Head of caudate nucleus (tissue), 42 donors: ENCODE results near the gene ATP5PO.
A peak's percentile ranks its signal among the peaks of the same experiment; 100 is the strongest.
"Not testable (repeated sequence)": the region's sequence is repeated elsewhere in the genome, so short reads cannot be mapped to it uniquely, and the experiment has no call there.

ENCODE experiments used
- DNase-seq, 42 donors: peaks; one replicate each; pipeline versions ENCODE4 v3.0.0 to v3.0.0-alpha.2; 2020 to 2021; ENCODE audit warnings: mixed read lengths in 7 of 42
- intact Hi-C: fragments of 100-400 bp; cut with DNase I; formaldehyde crosslinking; loops from one replicate; pipeline ENCODE4 v1.15.0; 2022

The ATP5PO gene

DNA sequence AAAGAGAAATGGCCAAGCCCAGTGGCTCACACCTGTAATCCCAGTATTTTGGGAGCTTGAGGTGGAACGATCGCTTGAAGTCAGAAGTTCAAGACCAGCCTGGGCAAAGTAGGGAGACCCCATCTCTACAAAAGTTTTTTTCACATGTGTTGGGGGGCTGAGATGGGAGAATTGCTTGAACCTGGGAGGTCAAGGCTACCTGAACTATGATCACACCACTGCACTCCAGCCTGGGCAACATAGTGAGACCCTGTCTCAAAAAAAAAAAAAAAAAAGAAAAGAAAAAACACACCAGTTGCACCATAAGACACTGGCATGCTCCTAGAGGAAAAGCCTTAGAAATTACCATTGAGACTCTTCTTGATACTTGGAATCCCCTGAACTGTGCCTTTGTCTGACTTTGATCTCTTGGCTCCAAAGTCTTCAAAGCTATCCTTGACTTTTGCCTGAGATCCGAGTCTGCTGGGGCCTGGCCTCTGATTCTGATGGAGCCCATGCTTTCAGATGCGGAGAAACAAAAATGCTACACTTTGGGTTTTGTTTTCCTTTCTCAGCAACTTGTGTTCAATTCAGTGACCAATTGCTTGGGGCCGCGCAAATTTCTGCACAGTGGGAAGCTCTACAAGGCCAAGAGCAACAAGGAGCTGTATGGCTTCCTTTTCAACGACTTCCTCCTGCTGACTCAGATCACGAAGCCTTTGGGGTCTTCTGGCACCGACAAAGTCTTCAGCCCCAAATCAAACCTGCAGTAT, 33.7 kb downstream of the ATP5PO start:
- DNase-seq, result no peak
- intact Hi-C loops, result no loop called here

DNA sequence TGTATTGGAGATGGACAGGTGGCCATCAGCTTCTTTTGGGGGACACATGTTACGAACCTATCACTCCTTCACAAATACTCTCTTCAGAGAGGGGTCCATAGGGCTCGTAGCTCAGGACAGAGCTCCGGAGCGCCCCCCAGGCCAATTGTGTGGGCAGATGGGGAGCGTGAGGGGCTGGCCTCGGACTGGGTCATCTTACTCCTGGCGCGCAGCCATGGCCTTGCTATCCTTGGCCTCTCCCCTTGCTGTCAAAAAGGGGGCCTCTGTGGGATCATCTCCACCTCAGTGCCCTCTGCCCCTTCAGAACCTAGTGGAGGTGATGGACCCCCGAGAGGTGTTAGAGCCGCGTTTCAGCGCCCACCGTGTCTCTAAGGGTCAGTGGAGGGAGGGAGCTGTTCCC, 35.0 kb downstream of the ATP5PO start:
- intact Hi-C loops, result no loop called here

DNA sequence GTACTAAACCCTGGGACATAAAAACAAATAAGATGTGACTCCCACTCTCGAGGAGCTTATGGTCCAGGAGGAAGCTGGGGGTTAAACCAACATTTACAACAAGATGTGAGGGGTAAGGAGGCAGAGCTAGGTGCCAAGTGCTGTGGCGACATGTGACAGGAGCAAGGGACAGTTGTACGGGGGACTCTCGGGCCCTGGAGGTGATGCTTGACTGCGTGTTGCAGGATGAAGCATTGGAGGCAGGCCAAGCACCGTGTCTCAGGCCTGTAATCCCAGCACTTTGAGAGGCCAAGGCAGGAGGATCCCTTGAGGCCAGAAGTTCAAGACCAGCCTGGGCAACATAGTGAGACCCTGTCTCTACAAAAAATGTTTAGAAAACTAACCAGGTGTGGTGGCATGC, 36.8 kb downstream of the ATP5PO start:
- intact Hi-C loops, result no loop called here
- no peak for DNase-seq

More for the DNA sequence above, 35.0 kb downstream of the ATP5PO start:
- no peak for DNase-seq

DNA sequence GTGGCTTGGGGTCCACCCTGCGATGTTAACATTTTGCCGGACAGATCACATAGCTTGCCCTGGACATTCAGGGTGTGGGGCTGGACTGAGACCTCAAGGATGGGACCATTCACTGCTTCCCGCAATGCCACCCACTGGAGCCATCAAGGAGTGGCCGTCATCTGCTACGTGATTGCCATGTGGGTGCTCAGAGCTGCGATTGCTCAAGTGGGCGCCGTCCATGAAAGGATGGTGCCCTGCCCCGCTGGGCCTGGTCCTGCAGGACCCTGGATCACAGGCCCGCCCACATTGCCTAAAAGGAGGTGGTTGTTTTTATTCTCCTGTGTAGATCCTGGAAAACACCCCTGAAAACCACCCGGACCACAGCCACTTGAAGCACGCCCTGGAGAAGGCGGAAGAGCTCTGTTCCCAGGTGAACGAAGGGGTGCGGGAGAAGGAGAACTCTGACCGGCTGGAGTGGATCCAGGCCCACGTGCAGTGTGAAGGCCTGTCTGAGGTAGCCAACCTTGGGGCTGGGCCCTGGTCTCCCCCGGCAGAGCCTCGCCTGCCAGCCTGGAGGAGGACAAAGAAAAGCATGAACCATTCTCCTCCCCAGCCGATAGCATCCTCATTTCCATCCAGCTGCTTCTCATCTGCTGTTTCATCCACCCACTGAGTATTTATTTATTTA, 40.4 kb downstream of the ATP5PO start:
- DNase-seq, result no peak
- intact Hi-C loops, result no loop called here

DNA sequence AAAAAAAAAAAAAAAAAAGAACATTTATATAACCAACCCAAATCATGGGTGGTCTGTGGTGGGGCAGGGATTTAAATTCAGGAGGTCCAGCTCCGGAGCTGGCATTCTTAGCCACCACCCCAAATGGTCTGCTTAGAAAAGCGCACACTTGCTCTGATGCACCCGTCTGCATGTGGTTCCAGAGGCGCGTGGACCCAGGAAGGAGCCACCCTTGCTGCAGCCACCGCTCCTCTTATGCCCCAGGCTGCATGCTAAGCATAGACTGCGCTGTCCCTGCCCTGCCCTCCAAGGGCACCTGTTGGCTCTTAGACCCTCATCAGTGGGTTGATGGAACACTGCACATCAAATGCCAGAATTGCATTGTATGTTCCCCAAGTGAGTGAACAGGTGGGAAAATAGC, 41.4 kb downstream of the ATP5PO start:
- DNase-seq, result no peak
- intact Hi-C loops, result no loop called here

DNA sequence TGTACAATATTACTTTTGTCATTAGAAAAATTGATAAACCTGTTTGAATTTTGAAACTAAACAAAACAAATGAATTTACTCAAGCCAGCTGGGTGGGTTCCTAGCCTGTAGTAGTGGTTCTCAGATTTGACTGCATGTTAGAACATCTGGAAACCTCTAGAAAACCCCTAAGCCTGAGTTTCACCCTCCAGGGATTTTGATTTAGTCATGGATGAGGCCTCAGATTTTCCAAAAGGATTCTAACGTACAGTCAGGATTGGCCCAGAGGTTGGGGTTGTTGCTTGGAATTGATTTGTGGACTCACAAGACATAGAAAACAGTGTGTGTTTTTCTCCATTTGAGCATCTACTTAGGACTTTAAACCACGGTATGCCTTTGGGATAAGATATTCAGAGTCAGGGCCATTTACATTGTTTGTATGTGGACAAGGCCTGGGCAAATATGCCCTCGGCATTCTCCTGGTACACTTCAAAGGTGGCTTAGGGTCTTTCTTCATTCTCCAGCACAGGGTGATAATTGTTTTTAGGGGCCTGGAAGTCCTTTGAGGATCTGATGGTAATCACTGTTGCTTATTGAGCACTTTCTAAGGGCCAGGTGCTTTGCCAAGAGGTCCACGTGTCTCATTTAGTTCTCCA, 42.6 kb downstream of the ATP5PO start:
- intact Hi-C loops, result no loop called here

DNA sequence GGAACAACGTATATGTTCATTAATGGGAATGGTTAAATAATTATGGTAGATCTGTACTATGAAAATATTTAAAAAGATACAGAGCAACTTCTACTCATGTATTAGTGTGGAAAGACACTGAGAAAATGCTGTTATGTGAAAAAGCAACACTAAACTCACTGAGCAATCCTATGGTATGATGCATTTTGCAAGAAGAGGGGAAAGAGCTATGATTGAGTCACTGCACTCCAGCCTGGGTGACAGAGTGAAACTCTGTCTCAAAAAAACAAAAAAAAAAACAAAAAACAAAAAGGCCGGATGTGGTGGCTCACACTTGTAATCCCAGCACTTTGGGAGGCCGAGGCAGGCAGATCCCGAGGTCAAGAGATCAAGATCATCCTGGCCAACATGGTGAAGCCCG, 44.4 kb downstream of the ATP5PO start:
- intact Hi-C loops, result no loop called here
- DNase-seq, result no peak

More for the DNA sequence above, 42.6 kb downstream of the ATP5PO start:
- DNase-seq, result no peak

DNA sequence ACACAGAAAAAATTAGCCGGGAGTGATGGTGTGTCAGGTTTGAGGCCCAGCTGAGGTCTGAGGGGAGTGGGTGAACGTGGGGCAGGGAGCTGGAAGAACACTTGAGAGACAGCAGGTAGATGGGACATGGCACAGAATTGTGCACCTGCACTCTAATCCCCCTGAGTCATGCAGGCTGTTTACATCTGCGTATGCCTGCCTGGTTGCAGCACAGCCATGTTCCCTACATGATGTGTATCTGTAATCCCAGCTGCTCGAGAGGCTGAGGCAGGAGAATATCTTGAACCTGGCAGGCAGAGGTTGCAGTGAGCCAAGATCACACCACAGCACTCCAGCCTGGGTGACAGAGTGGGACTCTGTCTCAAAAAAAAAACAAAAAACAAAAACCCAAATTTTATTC, 44.8 kb downstream of the ATP5PO start:
- intact Hi-C loops, result no loop called here

DNA sequence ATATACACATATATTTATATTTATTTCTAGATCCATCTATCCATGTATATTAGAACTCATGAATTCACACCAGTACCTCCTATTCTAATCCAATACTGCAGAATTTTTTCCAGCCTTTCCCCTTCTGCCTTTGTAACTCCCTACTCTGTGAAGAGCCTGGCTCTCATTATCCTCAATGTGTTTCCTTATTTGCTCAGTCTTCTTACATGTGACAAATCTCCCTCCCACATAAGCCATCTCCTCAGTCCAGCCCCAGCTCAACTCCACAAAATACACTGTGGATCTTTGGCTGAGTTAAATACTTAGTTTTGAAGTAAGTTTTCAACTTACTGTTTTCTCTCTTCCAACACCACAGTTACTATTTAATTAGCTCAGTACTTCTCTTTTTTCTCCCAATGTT, 45.7 kb downstream of the ATP5PO start:
- DNase-seq, result no peak
- intact Hi-C loops, result no loop called here

More for the DNA sequence above, 44.8 kb downstream of the ATP5PO start:
- no peak for DNase-seq

DNA sequence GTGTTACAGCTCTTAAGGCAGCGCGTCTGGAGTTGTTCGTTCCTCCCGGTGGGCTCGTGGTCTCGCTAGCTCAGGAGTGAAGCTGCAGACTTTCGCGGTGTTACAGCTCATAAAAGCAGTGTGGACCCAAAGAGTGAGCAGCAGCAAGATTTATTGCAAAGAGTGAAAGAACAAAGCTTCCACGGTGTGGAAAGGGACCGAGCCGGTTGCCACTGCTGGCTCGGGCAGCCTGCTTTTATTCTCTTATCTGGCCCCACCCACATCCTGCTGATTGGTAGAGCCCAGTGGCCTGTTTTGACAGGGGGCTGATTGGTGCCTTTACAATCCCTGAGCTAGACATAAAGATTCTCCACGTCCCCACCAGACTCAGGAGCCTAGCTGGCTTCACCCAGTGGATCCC, 47.7 kb downstream of the ATP5PO start:
- intact Hi-C loops, DNase-seq: not testable (repeated sequence)

DNA sequence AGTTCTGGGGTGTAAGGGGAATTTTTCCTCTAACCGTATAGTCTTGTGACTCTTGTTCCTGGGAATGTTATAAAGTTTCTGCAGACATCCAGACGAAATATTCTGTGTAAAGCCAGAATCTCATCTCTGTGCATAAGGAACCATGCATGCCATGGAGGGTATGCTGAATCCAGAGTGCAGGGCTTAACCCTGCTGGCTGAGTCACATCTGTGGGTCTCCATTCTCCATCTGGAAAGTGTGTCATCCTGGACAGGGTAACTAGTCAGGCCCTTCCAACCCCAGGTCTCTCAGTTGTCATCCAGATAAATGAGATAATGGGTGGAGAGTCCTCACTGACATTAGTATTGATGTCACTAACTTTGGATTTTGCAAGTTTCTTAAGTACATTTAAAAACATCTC, 48.8 kb downstream of the ATP5PO start:
- intact Hi-C loops, result no loop called here
- DNase-seq, result no peak

DNA sequence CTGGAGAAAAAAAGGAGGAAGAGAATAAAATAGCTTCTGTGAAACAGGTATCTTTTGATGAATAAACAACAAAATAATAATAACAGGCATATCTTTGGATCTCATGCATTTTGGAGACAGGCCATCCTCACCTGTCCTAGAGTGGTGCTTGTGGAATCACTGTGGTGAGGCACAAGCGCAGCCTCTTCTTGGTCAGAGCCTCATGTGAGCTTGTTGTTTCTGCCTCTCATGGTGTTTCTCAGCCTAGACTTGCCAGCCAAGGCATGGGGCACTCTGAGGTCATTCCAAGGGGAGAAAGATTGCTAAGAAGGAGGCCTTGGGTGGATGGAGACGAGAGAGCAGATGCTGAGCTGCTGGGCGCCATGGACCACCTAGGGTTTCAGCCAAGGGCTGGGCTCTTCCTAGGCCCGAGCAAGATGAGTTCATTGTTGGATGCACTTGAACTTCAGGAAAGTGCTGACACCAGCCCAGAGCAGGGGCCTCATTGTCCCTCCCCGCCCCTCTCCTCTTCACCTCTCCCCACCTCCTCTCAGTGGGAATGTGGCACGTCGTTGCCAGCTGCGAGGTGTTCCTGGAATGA, 49.5 kb downstream of the ATP5PO start:
- DNase-seq, result no peak
- intact Hi-C loops, result no loop called here

DNA sequence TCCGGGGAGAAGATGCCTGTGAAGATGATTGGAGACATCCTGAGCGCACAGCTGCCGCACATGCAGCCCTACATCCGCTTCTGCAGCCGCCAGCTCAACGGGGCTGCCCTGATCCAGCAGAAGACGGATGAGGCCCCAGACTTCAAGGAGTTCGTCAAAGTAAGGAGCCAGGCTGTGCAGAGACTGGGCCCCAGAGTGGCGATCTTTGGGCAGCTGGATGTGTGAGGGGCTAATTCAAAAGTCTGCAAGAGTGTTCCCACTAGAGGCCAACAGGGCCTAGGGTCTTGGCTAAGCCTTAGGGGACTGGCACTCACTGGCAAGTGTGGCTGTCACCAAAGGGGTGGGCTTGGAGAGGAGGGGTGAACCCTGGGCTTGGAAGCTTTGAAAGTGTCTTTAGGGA, 50.4 kb downstream of the ATP5PO start:
- intact Hi-C loops, result no loop called here
- DNase-seq, result no peak

DNA sequence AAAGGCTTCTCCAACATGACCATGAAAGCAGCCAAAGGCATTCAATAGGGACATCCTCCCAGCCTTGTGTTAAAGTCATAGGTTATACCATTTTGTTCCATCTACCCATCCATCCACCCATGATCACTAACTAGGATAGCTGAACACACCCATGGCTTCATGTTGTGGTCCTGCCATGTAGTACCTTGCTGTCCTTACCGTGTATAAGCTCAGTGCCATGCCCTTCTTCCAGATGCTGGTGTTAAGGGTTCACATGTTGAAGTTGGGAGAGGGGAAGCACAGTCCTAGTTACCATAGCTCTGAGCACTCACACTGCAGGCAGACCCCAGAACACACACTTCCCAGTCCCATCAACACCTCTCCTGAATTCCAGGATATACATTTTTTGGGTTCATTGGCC, 51.5 kb downstream of the ATP5PO start:
- intact Hi-C loops, result no loop called here
- no peak for DNase-seq

DNA sequence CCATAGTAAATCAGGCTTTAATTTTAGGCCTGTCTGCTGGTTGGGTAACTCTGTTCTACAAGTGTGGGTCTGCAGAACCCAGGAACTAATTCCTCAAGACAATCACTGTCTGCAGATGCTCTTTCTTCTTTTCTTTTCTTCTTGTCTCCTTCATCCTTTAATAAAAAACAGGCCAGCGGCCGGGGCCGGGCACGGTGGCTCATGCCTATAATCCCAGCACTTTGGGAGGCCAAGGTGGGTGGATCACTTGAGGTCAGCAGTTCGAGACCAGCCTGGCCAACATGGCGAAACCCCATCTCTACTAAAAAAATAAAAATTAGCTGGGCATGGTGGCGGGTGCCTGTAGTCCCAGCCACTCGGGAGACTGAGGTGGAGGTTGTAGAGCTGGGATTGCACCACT, 52.4 kb downstream of the ATP5PO start:
- intact Hi-C loops, DNase-seq: not testable (repeated sequence)

DNA sequence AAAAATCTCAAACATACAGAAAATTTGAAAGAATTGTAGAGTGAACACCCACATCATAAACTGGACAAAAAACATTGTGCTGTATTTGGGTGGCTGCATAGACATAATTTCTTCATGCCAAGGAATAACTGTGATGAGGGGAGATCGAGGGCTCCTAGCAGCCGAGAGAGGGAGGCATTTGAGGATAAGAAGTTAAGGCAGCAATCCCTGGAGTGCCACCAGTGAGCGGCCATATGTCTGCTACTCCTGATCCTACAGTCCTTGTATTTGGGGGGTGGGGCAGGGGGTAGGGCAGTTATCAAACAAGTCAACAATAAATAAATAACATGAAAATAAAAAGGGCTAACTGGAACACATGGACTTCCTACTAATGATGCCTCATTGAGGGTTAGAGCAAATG, 54.5 kb downstream of the ATP5PO start:
- no peak for DNase-seq
- intact Hi-C loops, result no loop called here

DNA sequence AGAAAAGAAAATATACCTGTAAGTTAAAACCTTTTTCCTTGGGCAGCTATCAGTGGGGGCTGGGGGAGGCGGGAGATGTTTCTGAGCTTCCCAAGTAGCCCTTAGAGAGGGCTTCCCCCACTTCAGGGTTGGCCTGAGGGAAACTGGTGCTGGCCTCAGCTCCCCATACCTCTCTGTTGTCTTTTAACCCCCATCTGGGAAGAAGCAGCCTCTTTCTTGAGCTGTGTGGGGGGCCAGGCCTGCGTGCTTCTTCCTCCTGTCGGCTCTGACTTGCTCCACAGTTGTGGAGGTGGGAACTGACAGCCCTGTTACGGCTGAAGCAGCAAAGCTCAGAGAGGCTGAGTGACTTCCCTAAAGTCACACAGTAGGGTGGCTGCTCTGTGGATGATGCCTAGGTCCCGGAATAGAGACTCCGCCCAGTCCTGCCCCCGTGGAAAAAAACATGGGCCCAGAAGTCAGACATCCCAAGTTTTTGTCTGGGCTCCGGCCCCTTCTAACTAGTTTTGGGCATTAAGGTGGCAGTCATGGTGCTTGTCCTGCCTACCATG, 55.2 kb downstream of the ATP5PO start:
- DNase-seq, result peak in 2 of 42 donors; percentile 22 to 26
- intact Hi-C loops, result no loop called here

DNA sequence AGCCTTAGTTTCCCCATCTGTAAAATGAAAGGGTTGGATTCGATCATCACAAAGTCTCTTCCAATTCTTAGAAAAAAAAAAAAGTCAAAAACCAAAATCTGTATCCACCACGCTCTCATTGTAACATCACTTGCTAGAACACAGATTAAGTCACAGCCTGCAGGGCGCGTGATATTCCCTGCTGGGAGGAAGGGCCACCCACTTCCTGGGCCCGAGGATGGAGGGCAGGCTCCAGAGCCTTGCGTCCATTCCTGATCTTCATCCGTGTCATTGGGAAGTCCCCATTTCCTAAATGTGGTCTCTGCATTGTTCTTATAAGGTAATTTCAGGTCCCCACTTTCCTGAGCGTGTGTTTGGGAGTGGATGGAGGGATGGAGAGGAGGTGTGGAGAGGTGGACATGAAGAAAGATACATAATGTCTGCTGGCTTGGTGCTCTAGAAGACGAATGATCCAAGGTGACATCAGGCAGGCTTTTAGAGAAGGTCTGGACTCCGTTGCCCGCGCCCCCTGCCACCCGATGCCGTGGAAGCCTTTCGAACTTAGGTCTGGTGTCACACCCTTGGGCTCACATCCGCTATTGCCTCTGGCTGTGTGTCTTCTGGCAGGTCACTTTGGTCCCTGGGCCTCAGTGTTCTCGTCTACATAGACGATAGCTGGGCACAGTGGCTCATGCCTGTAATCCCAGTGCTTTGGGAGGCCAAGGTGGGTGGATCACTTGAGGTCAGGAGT, 56.1 kb downstream of the ATP5PO start:
- intact Hi-C loops, result no loop called here
- DNase-seq, result no peak

DNA sequence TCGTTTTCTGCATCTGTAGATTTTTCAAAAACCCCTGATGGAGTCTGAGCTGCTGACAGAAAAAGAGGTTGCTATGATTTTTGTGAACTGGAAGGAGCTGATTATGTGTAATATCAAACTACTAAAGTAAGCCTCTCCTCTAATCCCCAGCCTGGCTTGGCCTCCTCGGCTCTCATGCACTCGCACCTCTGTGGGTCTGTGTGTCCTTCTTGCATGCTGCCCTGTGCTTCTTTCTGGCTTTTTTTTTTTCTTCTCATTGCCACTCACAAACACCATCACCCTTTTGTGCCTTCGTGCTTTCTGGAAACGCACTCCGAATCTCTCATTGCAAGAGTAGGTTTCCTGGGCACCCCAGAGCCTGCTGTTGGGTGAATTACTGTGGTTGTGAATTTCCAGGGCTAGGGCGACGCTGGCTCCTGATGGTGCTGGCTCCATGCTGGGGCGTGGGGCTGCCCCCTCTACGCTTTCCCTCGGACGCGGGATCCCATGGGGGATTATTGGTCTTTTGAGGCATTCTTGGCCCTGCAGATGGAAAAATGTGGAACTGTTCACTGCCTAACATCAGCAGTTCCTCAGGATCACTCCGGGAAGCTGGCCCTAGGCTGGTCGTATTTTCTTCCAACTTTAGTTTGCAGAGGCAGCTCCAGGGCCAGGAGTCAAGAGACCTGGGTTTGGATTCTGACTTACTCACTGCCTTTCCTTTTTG, 56.8 kb downstream of the ATP5PO start:
- no peak for DNase-seq
- intact Hi-C loops, result no loop called here
